Measurements from ENCODE around the gene SHISA6. TPM values are rescaled to one million over a fixed set of nuclear protein-coding genes. Genes with fewer than 3 reads are reported as not detected.
A peak's percentile ranks its signal among the peaks of the same experiment; 100 is the strongest.

The SHISA6 gene
- polyA plus RNA-seq, 4 donors: 1.7 to 2.5 (median 2.0) TPM

DNA sequence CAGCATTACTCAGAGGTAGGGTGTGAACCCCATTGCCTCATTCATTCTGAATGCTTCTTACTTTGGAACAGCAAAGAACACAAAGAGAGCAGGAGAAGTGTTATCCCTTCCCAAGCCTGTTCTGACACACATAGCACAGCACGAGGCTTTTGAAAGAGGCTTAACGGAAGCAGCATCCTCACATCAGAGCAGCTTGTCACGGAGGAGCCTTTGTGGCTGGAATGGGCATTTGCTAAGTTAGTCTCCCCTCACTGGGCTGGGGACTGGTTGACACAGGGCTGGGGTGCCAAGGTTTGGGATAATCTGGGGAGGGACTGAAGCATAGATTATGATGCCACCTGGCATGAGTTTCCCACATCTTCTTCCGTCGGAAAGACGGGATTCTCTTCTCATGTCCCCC lies 189.7 kb downstream of the SHISA6 start:
- DNase-seq (ENCODE audit: low read depth in 4 of 4, low spot score in 3 of 4): no peak

GRCh38 chr17:11438673-11439072 lies 197.7 kb downstream of the SHISA6 start:
- DNase-seq (ENCODE audit: low read depth in 4 of 4, low spot score in 3 of 4): no peak

DNA sequence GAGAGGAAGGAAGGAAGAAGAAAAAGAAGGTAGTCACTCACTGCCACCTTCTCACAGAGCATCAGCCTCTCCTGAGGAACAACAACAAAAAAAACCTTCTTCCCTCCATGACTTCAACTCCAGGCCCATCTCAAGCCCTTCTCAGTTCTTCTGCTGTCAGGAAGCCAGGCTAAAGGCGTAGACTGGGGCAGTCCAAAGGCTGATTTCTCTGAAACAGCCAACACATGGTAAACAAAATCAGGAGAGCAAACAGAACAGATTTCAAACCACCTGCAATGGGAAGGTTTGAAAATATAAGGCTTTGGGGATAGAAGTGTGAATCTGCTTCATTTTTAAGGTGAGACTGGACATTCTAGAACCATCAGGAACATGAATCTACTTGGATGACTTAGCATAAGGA lies 200.0 kb downstream of the SHISA6 start:
- DNase-seq (ENCODE audit: low read depth in 4 of 4, low spot score in 3 of 4): no peak

DNA sequence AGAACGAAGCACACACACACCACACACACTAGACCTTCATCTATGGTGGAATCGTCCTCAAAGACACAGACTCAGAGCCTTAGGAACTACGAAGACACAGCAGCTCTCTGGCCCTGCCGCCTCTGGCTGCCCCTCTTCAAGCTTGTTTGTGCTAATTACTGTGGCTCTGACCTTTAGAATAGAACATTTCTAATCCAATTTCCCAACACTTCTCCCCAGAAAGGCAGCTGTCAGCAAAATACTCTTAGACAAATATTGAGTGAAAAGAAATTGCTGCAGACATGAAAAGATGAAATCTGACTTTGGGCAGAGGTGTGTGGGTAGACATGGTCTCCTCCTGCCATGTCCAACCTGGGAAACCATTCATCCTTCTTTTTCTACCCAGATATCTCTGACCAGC lies 205.3 kb downstream of the SHISA6 start:
- no peak for DNase-seq (ENCODE audit: low read depth in 4 of 4, low spot score in 3 of 4)

DNA sequence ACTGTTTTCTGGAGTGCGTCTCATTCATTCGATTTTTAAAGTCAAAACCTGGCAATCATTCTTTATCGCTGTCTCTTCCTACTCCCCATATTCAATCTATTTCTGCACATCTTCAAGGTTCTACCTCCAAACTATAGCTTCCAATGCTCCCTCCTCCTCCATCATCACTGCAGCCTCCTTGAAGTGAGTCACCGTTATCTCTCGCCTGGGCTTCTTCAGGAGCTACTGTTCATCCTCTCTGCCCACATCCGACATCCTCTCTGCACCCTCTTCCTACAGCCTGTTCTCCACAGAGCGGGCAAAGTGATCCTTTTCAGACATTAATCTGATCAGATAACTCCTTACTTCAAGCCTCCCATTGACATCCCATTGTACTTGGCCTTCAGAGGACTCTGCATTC lies 213.1 kb downstream of the SHISA6 start:
- DNase-seq (ENCODE audit: low read depth in 4 of 4, low spot score in 3 of 4): no peak

- no peak for DNase-seq (ENCODE audit: low read depth in 4 of 4, low spot score in 3 of 4)
These were observed 217.3 kb downstream of the SHISA6 start for GRCh38 chr17:11458279-11458678.

DNA sequence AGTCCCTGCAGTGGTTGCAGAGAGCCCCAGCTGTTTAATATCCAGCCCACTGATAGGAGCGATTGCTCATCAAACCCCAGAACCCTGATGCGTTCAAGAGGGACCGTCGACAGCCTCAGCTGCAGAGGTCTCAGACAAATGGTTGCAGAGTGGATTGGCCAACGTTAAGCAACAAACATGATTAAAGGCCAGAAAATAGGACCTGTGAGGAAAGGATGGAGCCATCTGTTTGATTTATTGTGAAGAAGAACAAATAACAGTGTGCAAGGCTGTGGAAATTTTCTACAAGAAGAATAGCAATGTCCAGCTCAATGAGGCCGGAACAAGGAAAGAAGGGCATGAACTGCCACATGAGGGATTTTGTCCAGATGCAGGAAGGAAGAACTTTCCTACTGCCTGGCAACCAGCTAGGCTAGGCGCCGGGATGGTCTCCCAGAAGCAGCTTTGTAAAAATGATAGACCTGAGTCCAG lies 218.9 kb downstream of the SHISA6 start:
- DNase-seq (ENCODE audit: low read depth in 4 of 4, low spot score in 3 of 4): no peak

GRCh38 chr17:11461993-11462548 lies 221.1 kb downstream of the SHISA6 start:
- no peak for DNase-seq (ENCODE audit: low read depth in 4 of 4, low spot score in 3 of 4)

DNA sequence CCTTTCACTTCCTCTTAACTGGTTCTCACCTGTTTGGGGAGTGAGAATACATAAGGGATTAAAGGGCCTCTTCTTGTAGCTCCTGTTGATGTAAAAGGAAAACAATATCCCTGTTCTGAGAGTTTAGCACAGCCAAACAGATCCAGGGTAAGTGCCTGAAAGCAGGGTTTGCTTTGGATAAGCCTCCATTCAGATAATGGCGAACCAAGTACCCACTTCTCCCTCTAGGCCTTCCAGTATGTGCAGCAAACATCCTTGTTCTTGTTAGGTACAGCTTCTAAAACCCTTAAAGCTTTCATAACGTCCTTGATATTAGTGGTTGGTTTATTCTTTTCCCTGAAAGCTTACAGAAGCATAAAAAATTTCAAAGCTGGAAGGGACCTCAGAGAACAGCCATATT lies 226.6 kb downstream of the SHISA6 start:
- DNase-seq (ENCODE audit: low read depth in 4 of 4, low spot score in 3 of 4): no peak

GRCh38 chr17:11485336-11486100 lies 244.5 kb downstream of the SHISA6 start:
- DNase-seq (ENCODE audit: low read depth in 4 of 4, low spot score in 3 of 4): no peak

DNA sequence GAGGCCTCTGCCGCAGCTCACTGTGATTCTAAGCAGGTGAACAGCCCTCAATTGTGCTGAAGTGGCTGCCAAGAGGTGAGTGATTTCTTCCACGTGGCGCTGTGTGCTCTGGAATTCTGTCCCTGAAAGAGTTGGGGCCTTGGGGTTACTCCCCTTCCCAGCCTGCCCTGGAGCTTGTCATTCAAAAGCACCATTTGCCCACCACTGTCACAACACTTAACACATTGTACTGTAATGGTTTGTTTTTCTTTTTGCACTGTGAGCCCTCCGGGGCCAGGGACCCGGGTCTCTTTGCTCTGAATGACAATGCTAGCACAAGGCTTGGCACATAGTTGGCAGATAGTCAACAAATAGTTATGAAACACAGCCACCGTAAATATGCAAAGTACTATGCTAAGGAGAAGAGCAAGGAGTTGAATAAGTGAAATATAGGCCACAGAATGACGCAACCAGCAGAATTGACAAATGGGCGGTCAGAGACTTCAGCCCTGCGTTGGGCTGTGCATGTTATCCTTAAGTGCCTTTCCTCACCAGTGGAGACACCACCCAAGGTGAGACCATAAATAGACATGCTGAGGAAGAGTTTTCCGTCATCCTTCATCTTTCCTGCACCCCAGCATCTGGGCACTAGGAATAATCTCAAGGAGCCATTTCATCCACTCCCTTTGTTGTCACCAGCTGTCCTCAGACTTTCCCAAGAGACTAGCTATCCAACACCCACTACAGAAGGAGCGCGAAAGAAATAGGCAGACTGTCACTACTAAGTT lies 245.3 kb downstream of the SHISA6 start:
- DNase-seq (ENCODE audit: low read depth in 4 of 4, low spot score in 3 of 4): no peak

DNA sequence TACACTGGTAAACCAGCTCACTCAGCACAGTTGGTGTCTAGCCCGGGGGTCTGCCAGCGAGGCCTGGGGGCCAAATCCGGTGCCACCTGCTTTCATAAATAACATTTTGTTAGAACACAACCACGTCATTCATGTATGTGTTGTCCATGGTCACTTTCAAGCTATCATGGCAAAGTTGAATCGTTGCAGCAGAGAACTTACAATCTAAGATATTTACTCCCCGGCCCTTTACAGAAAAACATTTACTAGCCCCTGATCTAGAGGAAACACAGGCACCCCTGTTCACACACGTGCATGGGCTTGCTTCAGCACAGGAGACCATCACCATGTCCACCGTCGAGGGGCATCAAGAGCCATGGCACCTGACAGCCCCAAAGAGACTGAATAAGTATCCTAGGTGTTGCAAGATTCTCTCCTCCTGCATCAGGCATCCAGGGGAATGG lies 245.9 kb downstream of the SHISA6 start:
- no peak for DNase-seq (ENCODE audit: low read depth in 4 of 4, low spot score in 3 of 4)

GRCh38 chr17:11487469-11487868 lies 246.5 kb downstream of the SHISA6 start:
- no peak for DNase-seq (ENCODE audit: low read depth in 4 of 4, low spot score in 3 of 4)

DNA sequence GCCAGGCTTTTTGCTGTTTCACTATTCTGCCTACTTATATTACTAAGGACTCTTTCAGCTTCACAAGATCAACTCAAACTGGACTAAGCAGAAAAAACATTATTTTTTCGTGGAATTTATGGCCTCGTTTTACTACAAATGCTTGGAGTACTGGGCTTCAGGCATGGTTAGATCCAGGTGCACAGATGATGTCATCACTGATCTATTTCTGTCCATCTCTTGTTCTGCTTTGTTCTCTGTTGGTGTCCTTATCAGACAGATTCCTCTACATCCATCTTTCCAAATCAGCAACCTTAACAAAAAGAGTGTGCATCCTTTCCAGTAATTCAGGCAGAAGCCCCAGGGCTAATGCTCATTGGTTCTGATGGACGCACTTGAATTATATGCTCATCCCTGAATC lies 247.4 kb downstream of the SHISA6 start:
- no peak for DNase-seq (ENCODE audit: low read depth in 4 of 4, low spot score in 3 of 4)

GRCh38 chr17:11490171-11490755 lies 249.2 kb downstream of the SHISA6 start:
- DNase-seq (ENCODE audit: low read depth in 4 of 4, low spot score in 3 of 4): peak in 1 of 4 donors; percentile 10

DNA sequence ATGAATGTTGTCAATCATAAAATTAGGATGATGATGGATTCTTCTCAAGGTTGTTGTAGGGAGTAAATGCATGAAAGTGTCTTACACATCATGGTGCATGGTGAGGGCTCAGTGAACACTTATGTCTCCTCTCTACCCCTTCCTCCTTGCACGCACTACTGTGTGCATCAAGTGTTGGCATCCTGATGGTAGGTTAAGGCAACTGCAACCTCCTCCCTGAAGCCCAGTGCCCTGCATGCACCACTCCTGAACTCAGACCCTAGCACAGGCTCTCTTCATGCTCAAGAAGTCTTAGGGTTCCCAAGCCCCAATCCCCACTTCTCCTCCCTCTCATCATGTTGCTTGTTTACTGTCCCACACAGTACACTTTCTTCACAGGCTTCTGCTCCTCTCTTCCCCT lies 251.5 kb downstream of the SHISA6 start:
- no peak for DNase-seq (ENCODE audit: low read depth in 4 of 4, low spot score in 3 of 4)

DNA sequence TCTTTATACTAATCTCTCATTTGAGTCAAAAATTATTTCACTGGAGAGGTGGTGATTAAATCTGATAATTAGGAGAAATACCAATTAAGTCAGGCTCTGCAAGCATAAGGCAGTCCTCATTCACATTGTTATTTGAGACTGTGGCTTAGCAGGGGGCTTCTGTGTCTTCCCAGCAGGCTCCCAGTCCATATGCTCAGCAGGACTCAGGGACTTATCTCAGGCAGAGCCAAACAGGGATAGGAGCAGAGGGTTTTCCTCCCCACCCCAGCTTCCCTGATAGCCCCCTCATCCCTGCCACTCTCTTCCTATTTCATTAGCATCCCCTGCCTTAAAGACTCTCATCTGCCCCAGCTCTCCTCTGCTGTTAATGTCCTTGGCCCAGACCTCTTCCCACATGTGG lies 252.9 kb downstream of the SHISA6 start:
- DNase-seq (ENCODE audit: low read depth in 4 of 4, low spot score in 3 of 4): no peak

DNA sequence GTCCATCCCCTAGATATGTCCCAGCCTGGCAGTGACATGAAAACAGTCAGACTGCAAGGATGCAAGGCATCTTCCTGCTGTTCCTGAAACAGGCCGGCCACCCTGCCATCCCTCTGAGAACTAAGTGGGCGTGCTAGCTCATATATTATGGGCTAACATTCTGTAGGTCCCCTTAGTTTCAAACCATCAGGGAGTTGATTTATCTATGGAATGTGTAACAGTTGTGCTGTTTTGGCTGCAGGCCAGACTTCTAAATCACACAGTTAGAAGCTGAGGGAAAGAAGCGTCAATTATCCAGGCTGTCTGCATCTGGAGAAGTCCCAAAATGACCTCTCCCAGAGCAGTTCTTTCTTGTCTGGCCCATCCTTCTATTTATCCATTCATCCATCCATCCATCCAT lies 254.6 kb downstream of the SHISA6 start:
- peak; percentile 45 to 53 (median 50) for DNase-seq (ENCODE audit: low read depth in 4 of 4, low spot score in 3 of 4)

GRCh38 chr17:11499881-11500280 lies 258.9 kb downstream of the SHISA6 start:
- no peak for DNase-seq (ENCODE audit: low read depth in 4 of 4, low spot score in 3 of 4)

- no peak for DNase-seq (ENCODE audit: low read depth in 4 of 4, low spot score in 3 of 4)
These were observed 262.5 kb downstream of the SHISA6 start for GRCh38 chr17:11503308-11504035.

- peak; percentile 53 to 65 (median 57) for DNase-seq (ENCODE audit: low read depth in 4 of 4, low spot score in 3 of 4)
These were observed 265.6 kb downstream of the SHISA6 start for GRCh38 chr17:11506635-11507034.

All from right renal pelvis (tissue), 4 donors.